Thyroid gland (tissue), 4 donors: ENCODE data around the gene OR6C70.

Experiments used
- CTCF ChIP-seq, 6 experiments: fragments of 200-600 bp in 3 of 6; fragments of 450-650 bp in 3 of 6; sonication (generic) in 3 of 6; IDR thresholded peaks; one replicate each; pipeline ENCODE4 v1.5.1; 2016 to 2019; ENCODE audit warnings: antibody characterized with exemption in 6 of 6, mild to moderate bottlenecking in 2 of 6, inconsistent platforms in 1 of 6, moderate library complexity in 1 of 6
- POLR2A ChIP-seq, 2 donors: fragments of 450-650 bp; IDR thresholded peaks; one replicate each; pipeline ENCODE4 v1.6.1; 2017; ENCODE audit warnings: antibody characterized with exemption in 2 of 2, mild to moderate bottlenecking in 2 of 2, moderate library complexity in 1 of 2

DNA sequence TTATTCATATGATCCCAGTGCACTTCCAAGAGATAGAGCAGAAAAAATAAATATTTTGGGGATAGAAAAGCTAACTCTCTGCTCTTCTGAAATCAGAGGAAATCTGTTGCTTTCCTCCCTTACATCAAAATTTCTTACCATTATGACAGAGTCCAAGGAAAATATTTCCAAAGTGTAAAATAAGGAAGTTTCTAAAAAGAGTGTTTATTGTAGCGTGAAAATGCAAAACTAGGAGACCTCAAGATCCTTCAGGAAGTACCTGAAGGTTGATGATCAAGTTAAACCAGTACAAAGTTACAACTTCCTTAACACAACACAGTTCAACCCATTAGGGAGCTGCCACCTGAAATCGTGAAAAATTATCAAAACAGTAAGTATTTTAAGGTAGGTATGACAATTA is 26.2 kb downstream of the OR6C70 start, which contains the start of gene OR6C2:
- TF ChIP-seq CTCF (IDR thresholded peaks at IDR 0.05), result no peak
- no peak for TF ChIP-seq POLR2A (IDR thresholded peaks at IDR 0.05)
